Measurements from ENCODE around the gene SCUBE3.

The SCUBE3 gene

GRCh38 chr6:35213298-35213791, 411 bp upstream of the SCUBE3 start:
- no peak for DNase-seq (ENCODE audit: low spot score)

- no peak for DNase-seq (ENCODE audit: low spot score)
Measured at GRCh38 chr6:35214869-35215664, 1.3 kb downstream of the SCUBE3 start.

- DNase-seq (ENCODE audit: low spot score), result no peak
Measured at GRCh38 chr6:35215665-35216411, 2.1 kb downstream of the SCUBE3 start.

- no peak for DNase-seq (ENCODE audit: low spot score)
Measured at GRCh38 chr6:35216412-35216732, 2.6 kb downstream of the SCUBE3 start.

GRCh38 chr6:35216851-35217811, 3.4 kb downstream of the SCUBE3 start:
- DNase-seq (ENCODE audit: low spot score), result no peak

- DNase-seq (ENCODE audit: low spot score), result no peak
Measured at GRCh38 chr6:35218021-35218420, 4.3 kb downstream of the SCUBE3 start.

- no peak for DNase-seq (ENCODE audit: low spot score)
Measured at GRCh38 chr6:35218456-35218855, 4.7 kb downstream of the SCUBE3 start.

- DNase-seq (ENCODE audit: low spot score), result no peak
Measured at GRCh38 chr6:35219683-35220326, 6.0 kb downstream of the SCUBE3 start.

- DNase-seq (ENCODE audit: low spot score), result no peak
Measured at GRCh38 chr6:35220711-35221110, 7.0 kb downstream of the SCUBE3 start.

- no peak for DNase-seq (ENCODE audit: low spot score)
Measured at GRCh38 chr6:35223396-35223795, 9.6 kb downstream of the SCUBE3 start.

GRCh38 chr6:35224720-35225119, 11.0 kb downstream of the SCUBE3 start:
- DNase-seq (ENCODE audit: low spot score), result no peak

GRCh38 chr6:35228481-35228880, 14.7 kb downstream of the SCUBE3 start:
- no peak for DNase-seq (ENCODE audit: low spot score)

- DNase-seq (ENCODE audit: low spot score), result no peak
Measured at GRCh38 chr6:35229304-35229703, 15.5 kb downstream of the SCUBE3 start.

- DNase-seq (ENCODE audit: low spot score), result no peak
Measured at GRCh38 chr6:35230498-35230897, 16.7 kb downstream of the SCUBE3 start.

GRCh38 chr6:35230950-35231349, 17.2 kb downstream of the SCUBE3 start:
- peak; percentile 13 for DNase-seq (ENCODE audit: low spot score)

GRCh38 chr6:35231563-35231962, 17.8 kb downstream of the SCUBE3 start:
- no peak for DNase-seq (ENCODE audit: low spot score)

- DNase-seq (ENCODE audit: low spot score), result no peak
Measured at GRCh38 chr6:35234901-35235300, 21.1 kb downstream of the SCUBE3 start.

- DNase-seq (ENCODE audit: low spot score), result no peak
Measured at GRCh38 chr6:35236223-35236622, 22.5 kb downstream of the SCUBE3 start.

GRCh38 chr6:35237476-35237875, 23.7 kb downstream of the SCUBE3 start:
- DNase-seq (ENCODE audit: low spot score), result no peak

GRCh38 chr6:35238843-35239289, 25.1 kb downstream of the SCUBE3 start:
- no peak for DNase-seq (ENCODE audit: low spot score)

- DNase-seq (ENCODE audit: low spot score), result no peak
Measured at GRCh38 chr6:35239581-35239980, 25.8 kb downstream of the SCUBE3 start.
